ENCODE data around the gene CRADD.

GRCh38 chr12:93926237-93926636 is 249.1 kb downstream of the CRADD start:
- TF ChIP-seq EZH2phosphoT487 (IDR thresholded peaks at IDR 0.05; ENCODE audit: insufficient read depth, low read depth): no peak
- TF ChIP-seq EZH2 (IDR thresholded peaks at IDR 0.05; ENCODE audit: insufficient read depth, poor library complexity, severe bottlenecking): no peak

All from GM23248 (cell line).